HepG2 (cell line): Measurements from ENCODE around the gene KLHDC2. TPM values are rescaled to one million over a fixed set of nuclear protein-coding genes. Genes with fewer than 3 reads are reported as not detected.

ENCODE experiments used
- DRAP1 ChIP-seq: IDR thresholded peaks from 2 replicates; pipeline ENCODE4 v1.6.1; 2016; ENCODE audit warnings: missing genetic modification reagents, missing compliant biosample characterization
- ETV5 ChIP-seq: IDR thresholded peaks from 2 replicates; pipeline ENCODE4 v1.6.1; 2018; ENCODE audit warnings: missing biosample characterization, missing genetic modification reagents, inconsistent platforms, borderline replicate concordance
- HMG20B ChIP-seq: conservative IDR thresholded peaks from 2 replicates; pipeline ENCODE4 v1.6.1; 2016; ENCODE audit warnings: missing genetic modification reagents, missing compliant biosample characterization
- IRF2 ChIP-seq: IDR thresholded peaks from 2 replicates; pipeline ENCODE4 v1.6.1; 2018; ENCODE audit warnings: missing genetic modification reagents, missing compliant biosample characterization
- IRX3 ChIP-seq: sonication (generic); formaldehyde crosslinking; IDR thresholded peaks from 2 replicates; pipeline ENCODE4 v1.8.1; 2023; ENCODE audit warnings: mild to moderate bottlenecking, low read depth, missing genetic modification reagents, borderline replicate concordance
- KLF6 ChIP-seq: IDR thresholded peaks from 2 replicates; pipeline ENCODE4 v1.8.0; 2016; ENCODE audit warnings: missing biosample characterization, missing genetic modification reagents
- LBX2 ChIP-seq: sonication (generic); formaldehyde crosslinking; IDR thresholded peaks from 2 replicates; pipeline ENCODE4 v1.5.0; 2020; ENCODE audit warnings: missing genetic modification reagents, mild to moderate bottlenecking, borderline replicate concordance
- MLX ChIP-seq: IDR thresholded peaks from 2 replicates; pipeline ENCODE4 v1.6.1; 2016
- PATZ1 ChIP-seq: sonication (generic); formaldehyde crosslinking; IDR thresholded peaks from 2 replicates; pipeline ENCODE4 v1.4.0; 2020; ENCODE audit warnings: missing genetic modification reagents
- POLR2AphosphoS2 ChIP-seq: IDR thresholded peaks from 2 replicates; pipeline ENCODE4 v1.6.1; 2011; ENCODE audit warnings: low read depth, low read length, improper control_type of control experiment
- TBP ChIP-seq: sonication (generic); formaldehyde crosslinking; IDR thresholded peaks from 2 replicates; pipeline ENCODE4 v1.5.0; 2020; ENCODE audit warnings: missing genetic modification reagents
- TCF7 ChIP-seq: sonication (generic); IDR thresholded peaks from 2 replicates; pipeline ENCODE4 v1.6.1; 2016; ENCODE audit warnings: antibody characterized with exemption, low read depth
- ZBTB1 ChIP-seq: sonication (generic); formaldehyde crosslinking; IDR thresholded peaks from 2 replicates; pipeline ENCODE4 v1.4.0; 2020; ENCODE audit warnings: missing genetic modification reagents, borderline replicate concordance
- ZBTB42 ChIP-seq: sonication (generic); formaldehyde crosslinking; IDR thresholded peaks from 2 replicates; pipeline ENCODE4 v1.5.0; 2020; ENCODE audit warnings: mild to moderate bottlenecking, missing genetic modification reagents
- ZC3H13 ChIP-seq: sonication (generic); formaldehyde crosslinking; IDR thresholded peaks from 2 replicates; pipeline ENCODE4 v1.8.1; 2023; ENCODE audit warnings: mild to moderate bottlenecking, missing genetic modification reagents, moderate library complexity
- ZNF260 ChIP-seq: sonication (generic); formaldehyde crosslinking; IDR thresholded peaks from 2 replicates; pipeline ENCODE4 v1.4.0; 2020; ENCODE audit warnings: missing genetic modification reagents, low read depth, mild to moderate bottlenecking, borderline replicate concordance
- ZNF543 ChIP-seq: sonication (generic); formaldehyde crosslinking; IDR thresholded peaks from 2 replicates; pipeline ENCODE4 v1.4.0; 2020; ENCODE audit warnings: mild to moderate bottlenecking, missing genetic modification reagents
- ZNF557 ChIP-seq: sonication (generic); formaldehyde crosslinking; IDR thresholded peaks from 2 replicates; pipeline ENCODE4 v1.4.0; 2020; ENCODE audit warnings: missing genetic modification reagents
- ZNF614 ChIP-seq: IDR thresholded peaks from 2 replicates; pipeline ENCODE4 v1.6.1; 2018; ENCODE audit warnings: missing biosample characterization, missing genetic modification reagents, inconsistent platforms, borderline replicate concordance
- ZNF746 ChIP-seq: sonication (generic); formaldehyde crosslinking; IDR thresholded peaks from 2 replicates; pipeline ENCODE4 v1.8.0; 2022; ENCODE audit warnings: mild to moderate bottlenecking, missing genetic modification reagents
- ZNF776 ChIP-seq: sonication (generic); formaldehyde crosslinking; IDR thresholded peaks from 2 replicates; pipeline ENCODE4 v1.4.0; 2020; ENCODE audit warnings: mild to moderate bottlenecking, missing genetic modification reagents
- polyA plus RNA-seq, 8 experiments: library from polyadenylated mRNA; depleted of rRNA in 3 of 8; stranded (reverse) in 7 of 8; unstranded in 1 of 8; fragments of >200 nt; fragmentation: Illumina TruSeq in 4 of 8; extraction: Trizol in 4 of 8; gene quantifications; 2 replicates each; pipeline versions ENCODE4 v1.2.1 to v1.2.3, GENCODE V29; 2011 to 2016; ENCODE audit warnings: low read depth in 4 of 8, missing spikeins in 1 of 8, mixed read lengths in 1 of 8; ENCODE audit not compliant: insufficient read depth in 1 of 8
- total RNA-seq, 5 experiments: library from RNA; depleted of rRNA; stranded (reverse); fragments of >200 nt; fragmentation: Illumina TruSeq; extraction: Trizol; gene quantifications; 2 replicates each; pipeline ENCODE4 v1.2.3, GENCODE V29; 2016; ENCODE audit warnings: low read depth in 1 of 5
- TF ChIP-seq, protein P1 (sequence below): sonication (generic); formaldehyde crosslinking; IDR thresholded peaks from 2 replicates; pipeline ENCODE4 v1.5.0; 2020; ENCODE audit warnings: mild to moderate bottlenecking, missing genetic modification reagents
- TF ChIP-seq, protein P2 (sequence below): conservative IDR thresholded peaks from 2 replicates; pipeline ENCODE4 v1.6.1; 2018; ENCODE audit warnings: missing genetic modification reagents

Gene KLHDC2
- total and polyA plus RNA-seq, 2 of the 13 experiments (the other 11 are each of a cell fraction or from before 2014, with no cell fraction given): 95.5 to 170 TPM

DNA sequence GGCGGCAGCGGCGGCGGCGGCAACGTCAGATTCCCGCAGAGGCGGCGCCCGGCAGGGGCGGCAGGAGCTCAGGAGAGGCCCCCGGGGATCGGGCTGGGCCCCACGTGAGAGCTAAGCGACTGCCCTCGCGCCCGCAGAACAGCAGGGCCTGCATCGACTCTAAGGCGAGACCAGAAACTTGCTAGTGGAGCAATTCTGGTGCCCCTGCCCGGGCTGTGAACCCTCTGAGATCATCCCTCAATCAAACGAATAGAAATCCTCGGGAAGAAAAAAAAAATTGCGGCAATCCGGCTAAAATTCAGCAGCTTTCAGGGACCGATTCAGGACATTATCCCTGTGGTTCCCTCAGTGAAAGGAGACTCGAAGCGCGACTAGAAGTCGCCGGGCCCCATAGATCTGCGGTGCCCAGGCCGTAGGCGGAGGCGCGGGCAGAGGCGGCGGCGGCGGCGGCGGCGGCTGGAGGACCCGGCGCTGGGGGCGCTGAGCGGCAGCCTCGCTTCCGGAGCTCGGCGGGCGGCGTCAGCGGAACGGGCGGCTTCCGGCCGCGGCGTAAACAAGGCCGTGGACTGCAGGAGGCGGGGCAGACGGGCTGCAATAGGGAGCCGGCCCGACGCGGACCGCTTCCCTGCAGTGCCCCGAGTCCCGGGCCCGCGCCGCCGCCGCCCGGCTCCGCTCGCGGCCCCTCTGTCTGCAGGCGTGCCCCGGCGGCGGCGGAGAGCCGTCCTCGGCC is at the start of gene KLHDC2 (continued):
- TF ChIP-seq, protein P1, sequence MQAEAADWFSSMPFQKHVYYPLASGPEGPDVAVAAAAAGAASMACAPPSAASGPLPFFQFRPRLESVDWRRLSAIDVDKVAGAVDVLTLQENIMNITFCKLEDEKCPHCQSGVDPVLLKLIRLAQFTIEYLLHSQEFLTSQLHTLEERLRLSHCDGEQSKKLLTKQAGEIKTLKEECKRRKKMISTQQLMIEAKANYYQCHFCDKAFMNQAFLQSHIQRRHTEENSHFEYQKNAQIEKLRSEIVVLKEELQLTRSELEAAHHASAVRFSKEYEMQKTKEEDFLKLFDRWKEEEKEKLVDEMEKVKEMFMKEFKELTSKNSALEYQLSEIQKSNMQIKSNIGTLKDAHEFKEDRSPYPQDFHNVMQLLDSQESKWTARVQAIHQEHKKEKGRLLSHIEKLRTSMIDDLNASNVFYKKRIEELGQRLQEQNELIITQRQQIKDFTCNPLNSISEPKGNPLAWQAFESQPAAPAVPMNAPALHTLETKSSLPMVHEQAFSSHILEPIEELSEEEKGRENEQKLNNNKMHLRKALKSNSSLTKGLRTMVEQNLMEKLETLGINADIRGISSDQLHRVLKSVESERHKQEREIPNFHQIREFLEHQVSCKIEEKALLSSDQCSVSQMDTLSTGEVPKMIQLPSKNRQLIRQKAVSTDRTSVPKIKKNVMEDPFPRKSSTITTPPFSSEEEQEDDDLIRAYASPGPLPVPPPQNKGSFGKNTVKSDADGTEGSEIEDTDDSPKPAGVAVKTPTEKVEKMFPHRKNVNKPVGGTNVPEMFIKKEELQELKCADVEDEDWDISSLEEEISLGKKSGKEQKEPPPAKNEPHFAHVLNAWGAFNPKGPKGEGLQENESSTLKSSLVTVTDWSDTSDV (CRISPR knock-in tag): peak; percentile 13; the same call in 1 of the 2 replicates
- TF ChIP-seq, protein P2, sequence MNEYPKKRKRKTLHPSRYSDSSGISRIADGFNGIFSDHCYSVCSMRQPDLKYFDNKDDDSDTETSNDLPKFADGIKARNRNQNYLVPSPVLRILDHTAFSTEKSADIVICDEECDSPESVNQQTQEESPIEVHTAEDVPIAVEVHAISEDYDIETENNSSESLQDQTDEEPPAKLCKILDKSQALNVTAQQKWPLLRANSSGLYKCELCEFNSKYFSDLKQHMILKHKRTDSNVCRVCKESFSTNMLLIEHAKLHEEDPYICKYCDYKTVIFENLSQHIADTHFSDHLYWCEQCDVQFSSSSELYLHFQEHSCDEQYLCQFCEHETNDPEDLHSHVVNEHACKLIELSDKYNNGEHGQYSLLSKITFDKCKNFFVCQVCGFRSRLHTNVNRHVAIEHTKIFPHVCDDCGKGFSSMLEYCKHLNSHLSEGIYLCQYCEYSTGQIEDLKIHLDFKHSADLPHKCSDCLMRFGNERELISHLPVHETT (CRISPR knock-in tag): peak; percentile 38; the same call in 1 of the 2 replicates
- no peak for TF ChIP-seq MLX (CRISPR knock-in tag)
- no peak for TF ChIP-seq ZNF557
- 0 out of 2 replicates have a peak, but pooled peaks have one; percentile 34 for TF ChIP-seq IRF2
- no peak; the same call in 1 of the 2 replicates for TF ChIP-seq ZNF543 (CRISPR knock-in tag)
- TF ChIP-seq ZNF260 (CRISPR knock-in tag): no peak
- peak; percentile 66 for TF ChIP-seq DRAP1 (CRISPR knock-in tag)
- no peak for TF ChIP-seq ZC3H13 (CRISPR knock-in tag)
- TF ChIP-seq ZNF776 (CRISPR knock-in tag): no peak
- TF ChIP-seq LBX2 (CRISPR knock-in tag): no peak
- no peak for TF ChIP-seq ZNF614 (CRISPR knock-in tag)
- peak; percentile 10; the same call in 1 of the 2 replicates for TF ChIP-seq IRX3 (CRISPR knock-in tag)
- peak; percentile 60; the same call in 1 of the 2 replicates for TF ChIP-seq ZNF746 (CRISPR knock-in tag)
- TF ChIP-seq ZBTB1: no peak
- TF ChIP-seq KLF6 (CRISPR knock-in tag): peak; percentile 81
- TF ChIP-seq POLR2AphosphoS2: no peak
- 0 out of 2 replicates have a peak, but pooled peaks have one; percentile 9 for TF ChIP-seq TCF7
- no peak for TF ChIP-seq ZBTB42 (CRISPR knock-in tag)
- TF ChIP-seq ETV5: peak; percentile 93
- TF ChIP-seq HMG20B (CRISPR knock-in tag): no peak
- TF ChIP-seq TBP (CRISPR knock-in tag): no peak
- TF ChIP-seq PATZ1 (CRISPR knock-in tag): peak; percentile 87
